ENCODE results near the gene C2CD3. TPM values are rescaled to one million over a fixed set of nuclear protein-coding genes. Genes with fewer than 3 reads are reported as not detected.

Gene C2CD3
- total RNA-seq, 1 donor from 2014 or later, result 12.2 TPM

DNA sequence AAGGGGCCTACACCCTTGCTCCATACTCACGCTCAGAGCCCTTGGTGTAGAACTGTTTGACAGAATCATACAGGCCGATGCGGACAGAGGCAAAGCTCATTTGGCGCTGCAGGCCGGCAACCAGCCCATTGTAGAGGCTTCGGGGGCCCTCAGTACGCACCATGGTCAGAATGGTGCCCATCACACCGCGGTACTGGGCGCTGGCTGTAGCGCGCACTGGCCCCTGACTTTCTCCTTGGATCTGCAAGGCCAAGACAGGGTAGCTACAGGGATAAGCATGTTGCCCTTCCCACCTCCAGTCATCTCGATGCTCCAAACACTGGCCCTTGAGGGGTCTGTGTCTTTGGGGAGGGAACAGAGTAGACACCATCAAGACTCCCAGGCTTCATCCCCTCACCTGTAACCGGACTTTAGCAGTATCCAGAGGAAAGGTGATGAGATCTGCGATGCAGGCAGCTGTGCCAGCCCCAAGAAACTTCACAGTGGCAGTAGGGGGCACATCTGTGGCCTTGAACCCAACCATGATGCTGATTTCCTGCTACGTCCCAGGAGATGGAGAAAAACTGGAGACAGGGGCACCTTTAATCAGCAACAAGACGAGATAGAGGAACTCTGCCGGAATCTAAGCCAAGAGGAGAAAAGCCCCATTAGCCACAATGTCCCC is 192.8 kb downstream of the C2CD3 start:
- peaks cover 11% of the 10 kb centered on the region for H3K36me3 ChIP-seq (ENCODE audit: control insufficient read depth, insufficient read depth, low read length)
- H3K4me3 ChIP-seq (ENCODE audit: low read depth, low read length), result no peak overlapping the region
- DNase-seq (ENCODE audit: low read depth), result no peak
- TF ChIP-seq, protein P1, sequence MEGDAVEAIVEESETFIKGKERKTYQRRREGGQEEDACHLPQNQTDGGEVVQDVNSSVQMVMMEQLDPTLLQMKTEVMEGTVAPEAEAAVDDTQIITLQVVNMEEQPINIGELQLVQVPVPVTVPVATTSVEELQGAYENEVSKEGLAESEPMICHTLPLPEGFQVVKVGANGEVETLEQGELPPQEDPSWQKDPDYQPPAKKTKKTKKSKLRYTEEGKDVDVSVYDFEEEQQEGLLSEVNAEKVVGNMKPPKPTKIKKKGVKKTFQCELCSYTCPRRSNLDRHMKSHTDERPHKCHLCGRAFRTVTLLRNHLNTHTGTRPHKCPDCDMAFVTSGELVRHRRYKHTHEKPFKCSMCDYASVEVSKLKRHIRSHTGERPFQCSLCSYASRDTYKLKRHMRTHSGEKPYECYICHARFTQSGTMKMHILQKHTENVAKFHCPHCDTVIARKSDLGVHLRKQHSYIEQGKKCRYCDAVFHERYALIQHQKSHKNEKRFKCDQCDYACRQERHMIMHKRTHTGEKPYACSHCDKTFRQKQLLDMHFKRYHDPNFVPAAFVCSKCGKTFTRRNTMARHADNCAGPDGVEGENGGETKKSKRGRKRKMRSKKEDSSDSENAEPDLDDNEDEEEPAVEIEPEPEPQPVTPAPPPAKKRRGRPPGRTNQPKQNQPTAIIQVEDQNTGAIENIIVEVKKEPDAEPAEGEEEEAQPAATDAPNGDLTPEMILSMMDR (IDR thresholded peaks at IDR 0.05; ENCODE audit: insufficient read depth, low read length, poor library complexity, severe bottlenecking), result no peak
- no peaks in the 10 kb centered on the region for H3K27me3 ChIP-seq (ENCODE audit: control insufficient read depth, insufficient read depth, low read length)

DNA sequence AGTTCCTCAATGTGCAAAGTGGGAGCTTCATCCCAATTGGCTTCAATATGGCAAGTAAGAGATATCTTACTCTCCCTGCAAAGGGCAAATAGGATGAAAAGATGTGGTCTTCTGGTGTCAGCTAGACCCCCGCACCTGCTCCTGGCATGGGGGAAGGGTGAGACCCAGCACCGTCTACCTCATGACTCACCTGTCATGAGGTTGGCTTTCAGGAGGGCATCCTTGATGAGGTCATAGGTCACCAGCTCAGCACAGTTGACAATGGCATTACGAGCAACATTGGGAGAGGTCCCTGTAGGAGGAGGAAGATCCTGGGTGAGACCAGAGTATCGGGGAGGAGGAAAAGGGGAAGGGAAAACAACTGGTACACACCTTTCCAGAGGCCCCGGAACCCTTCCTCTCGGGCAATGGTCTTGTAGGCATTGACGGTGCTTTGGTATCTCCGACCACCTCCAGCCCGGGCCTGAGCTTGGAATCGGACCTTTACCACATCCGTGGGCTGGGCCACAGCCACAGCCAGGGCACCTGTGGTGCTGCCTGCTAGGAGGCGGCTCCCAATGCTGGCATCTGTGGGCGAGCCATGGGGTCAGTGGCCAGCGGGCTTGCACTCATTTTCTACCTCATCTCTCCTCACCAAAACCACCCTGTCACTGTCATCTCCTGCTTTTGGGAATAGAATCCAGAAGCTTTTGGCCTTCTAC is 194.2 kb downstream of the C2CD3 start:
- Histone ChIP-seq H3K27me3 (ENCODE audit: control insufficient read depth, insufficient read depth, low read length) (no peaks in the 10 kb centered on the region), H3K4me3 (ENCODE audit: low read depth, low read length) (no peak overlapping the region), H3K36me3 (ENCODE audit: control insufficient read depth, insufficient read depth, low read length) (peaks cover 11% of the 10 kb centered on the region)
- TF ChIP-seq, protein P1 (IDR thresholded peaks at IDR 0.05; ENCODE audit: insufficient read depth, low read length, poor library complexity, severe bottlenecking), result no peak
- DNase-seq (ENCODE audit: low read depth), result no peak

DNA sequence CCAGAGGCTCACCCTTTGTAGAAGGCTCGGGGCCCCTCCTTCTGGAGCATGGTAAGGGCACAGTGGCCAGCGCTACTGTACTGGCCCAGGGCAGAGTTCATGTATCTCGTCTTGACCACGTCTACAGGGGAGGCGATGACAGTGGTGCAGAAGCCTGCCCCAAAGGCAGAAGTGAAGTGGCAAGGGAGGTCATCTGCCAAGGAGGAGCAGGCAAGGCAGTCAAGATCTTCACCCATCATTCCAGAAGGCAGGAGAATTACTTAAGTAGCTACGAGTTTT is 195.4 kb downstream of the C2CD3 start:
- Histone ChIP-seq H3K27me3 (ENCODE audit: control insufficient read depth, insufficient read depth, low read length) (no peaks in the 10 kb centered on the region), H3K4me3 (ENCODE audit: low read depth, low read length) (no peak overlapping the region), H3K36me3 (ENCODE audit: control insufficient read depth, insufficient read depth, low read length) (peaks cover 11% of the 10 kb centered on the region)
- no peak for DNase-seq (ENCODE audit: low read depth)
- TF ChIP-seq, protein P1 (IDR thresholded peaks at IDR 0.05; ENCODE audit: insufficient read depth, low read length, poor library complexity, severe bottlenecking), result no peak

DNA sequence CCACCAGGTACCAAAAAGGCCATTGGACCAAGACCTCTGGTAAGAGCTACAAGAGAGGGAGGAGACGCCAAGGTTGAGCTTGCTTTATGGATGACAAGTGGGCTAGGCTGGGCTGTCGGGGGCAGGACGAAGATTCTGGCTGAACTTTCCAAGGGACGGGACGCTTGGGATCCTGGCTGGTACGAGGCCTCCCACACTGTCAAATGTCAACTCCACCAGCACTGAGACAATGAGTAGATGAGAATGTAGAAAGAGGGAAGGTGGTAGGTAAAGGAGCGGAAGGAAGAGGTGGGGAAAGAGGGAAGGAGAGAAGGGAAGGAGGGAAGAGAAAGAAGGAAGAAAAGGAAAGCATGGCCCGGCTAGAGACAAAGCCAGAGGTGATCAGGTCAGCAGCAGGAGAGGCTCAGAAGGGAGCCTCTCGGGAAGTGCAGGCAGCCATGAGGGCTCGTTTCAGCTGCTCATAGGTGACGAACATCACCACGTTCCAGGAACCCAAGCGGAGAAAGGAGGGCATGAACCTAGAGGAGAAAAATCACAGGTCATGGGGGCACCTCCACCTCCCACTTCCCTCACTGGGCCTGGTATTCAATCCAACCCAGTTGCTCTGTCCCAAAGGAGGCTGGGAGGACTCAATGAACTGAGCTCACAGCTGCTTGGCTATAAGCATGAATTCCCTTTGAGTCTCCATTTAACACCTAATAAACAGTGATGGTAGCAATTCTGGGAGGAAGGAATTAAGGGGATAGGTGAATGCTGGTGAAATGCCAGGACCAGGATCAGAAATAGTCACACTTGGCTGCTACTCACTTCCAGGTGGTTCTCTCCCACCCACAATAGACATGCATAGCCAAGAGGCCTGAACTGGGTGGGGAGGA is 196.0 kb downstream of the C2CD3 start:
- Histone ChIP-seq H3K4me3 (ENCODE audit: low read depth, low read length) (no peak overlapping the region), H3K27me3 (ENCODE audit: control insufficient read depth, insufficient read depth, low read length) (no peaks in the 10 kb centered on the region), H3K36me3 (ENCODE audit: control insufficient read depth, insufficient read depth, low read length) (peaks cover 11% of the 10 kb centered on the region)
- DNase-seq (ENCODE audit: low read depth), result no peak
- TF ChIP-seq, protein P1 (IDR thresholded peaks at IDR 0.05; ENCODE audit: insufficient read depth, low read length, poor library complexity, severe bottlenecking), result no peak

DNA sequence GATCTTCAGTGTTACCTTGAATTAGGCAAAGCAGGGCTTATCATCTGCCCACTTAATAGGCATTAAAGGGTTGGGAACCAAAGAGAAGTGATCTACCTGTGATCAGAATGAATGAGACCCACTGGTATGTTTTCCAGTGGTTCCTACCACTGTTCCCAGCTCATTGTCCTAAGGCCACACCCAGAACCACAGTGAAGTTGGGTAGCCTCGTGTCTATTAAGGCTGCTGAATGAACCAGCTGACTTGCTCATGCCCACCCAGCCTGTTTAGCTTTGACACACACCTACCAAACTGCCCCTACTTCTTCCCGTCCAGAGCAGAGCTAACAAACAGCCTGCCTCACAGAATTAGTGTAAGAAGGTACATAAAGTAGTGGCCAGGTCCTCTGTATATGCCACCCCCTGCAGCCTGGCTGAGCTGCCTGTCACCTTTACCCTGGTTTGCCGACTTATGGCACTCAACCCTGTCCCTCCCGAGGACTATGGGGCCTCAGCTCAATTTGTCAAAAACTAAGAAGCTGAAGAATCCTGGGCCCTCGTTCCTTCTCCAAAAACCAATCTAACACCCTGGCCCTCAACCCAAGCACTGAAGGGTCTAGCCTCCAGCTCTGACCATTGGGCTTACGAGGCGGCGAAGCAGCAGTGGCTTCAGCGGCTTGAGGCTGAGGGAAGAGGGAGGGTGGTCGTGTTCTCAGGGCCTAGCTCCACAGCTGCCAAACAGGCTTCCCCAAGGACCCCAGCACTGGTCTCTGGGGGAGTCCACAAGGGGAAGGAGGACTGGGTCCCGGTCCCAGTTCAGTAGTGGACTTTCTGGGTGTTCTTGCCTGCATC is 198.0 kb downstream of the C2CD3 start:
- TF ChIP-seq, protein P1 (IDR thresholded peaks at IDR 0.05; ENCODE audit: insufficient read depth, low read length, poor library complexity, severe bottlenecking), result no peak
- DNase-seq (ENCODE audit: low read depth), result no peak

More for the DNA sequence above, 198.0 kb downstream of the C2CD3 start:
- no peak overlapping the region for H3K4me3 ChIP-seq (ENCODE audit: low read depth, low read length)
- peaks cover 8% of the 10 kb centered on the region for H3K36me3 ChIP-seq (ENCODE audit: control insufficient read depth, insufficient read depth, low read length)
- no peaks in the 10 kb centered on the region for H3K27me3 ChIP-seq (ENCODE audit: control insufficient read depth, insufficient read depth, low read length)
